IMR-90 (cell line): ENCODE data around the gene STX2. TPM values are rescaled to one million over a fixed set of nuclear protein-coding genes. Genes with fewer than 3 reads are reported as not detected.
"Not testable (repeated sequence)": the region's sequence is repeated elsewhere in the genome, so short reads cannot be mapped to it uniquely, and the experiment has no call there.

Experiments
- ATAC-seq: fragments of 200-7000 bp; cut with Tn5 transposase; 2 replicates; pipeline ENCODE4 v1.9.1; 2020; ENCODE audit warnings: low read depth, mild to moderate bottlenecking, moderate library complexity
- BruUV-seq: library from RNA; stranded (reverse); fragments of 400-500 nt; replicated peaks from 2 replicates; lab custom pipeline; 2021; lab: Mats Ljungman, UMichigan
- CTCF ChIA-PET: fragments of 300-600 bp; formaldehyde crosslinking; extraction: SDS; loops from one replicate; lab custom pipeline; 2021; ENCODE audit warnings: antibody characterized with exemption; lab: Yijun Ruan, JAX
- POLR2A ChIA-PET: fragments of 300-600 bp; sonication (Branson Sonifier 250); formaldehyde crosslinking; loops from one replicate; lab custom pipeline; 2022; ENCODE audit warnings: antibody characterized with exemption; ENCODE audit not compliant: unreplicated experiment; lab: Charles Lee
- DNase-seq: peaks from one replicate; pipeline ENCODE4 v3.0.0; 2013
- H2AFZ ChIP-seq: replicated peaks from 2 replicates; pipeline ENCODE3; 2013; ENCODE audit warnings: low read length, mild to moderate bottlenecking; ENCODE audit not compliant: poor library complexity
- H2AK5ac ChIP-seq: 2 replicates; pipeline ENCODE4 v1.6.1; 2013; ENCODE audit warnings: low read depth, low read length, inconsistent platforms
- H2AK9ac ChIP-seq: replicated peaks from 2 replicates; pipeline ENCODE3; 2013; ENCODE audit warnings: mild to moderate bottlenecking, low read depth, low read length, moderate library complexity; ENCODE audit not compliant: poor library complexity
- H2BK120ac ChIP-seq: 2 replicates; pipeline ENCODE4 v1.6.1; 2013; ENCODE audit warnings: low read depth, low read length, inconsistent platforms
- H2BK15ac ChIP-seq: 3 replicates; pipeline ENCODE4 v1.6.1; 2013; ENCODE audit warnings: low read depth, low read length, inconsistent platforms
- H2BK20ac ChIP-seq: 2 replicates; pipeline ENCODE4 v1.6.1; 2013; ENCODE audit warnings: low read depth, mild to moderate bottlenecking, inconsistent platforms, low read length, moderate library complexity
- H2BK5ac ChIP-seq: 2 replicates; pipeline ENCODE4 v1.6.1; 2013; ENCODE audit warnings: mild to moderate bottlenecking, low read depth, low read length, inconsistent platforms; ENCODE audit not compliant: poor library complexity, severe bottlenecking
- H3K14ac ChIP-seq: replicated peaks from 2 replicates; pipeline ENCODE4 v1.6.1; 2013; ENCODE audit warnings: low read depth, low read length, inconsistent platforms
- H3K18ac ChIP-seq: 2 replicates; pipeline ENCODE4 v1.6.1; 2013; ENCODE audit warnings: low read depth, low read length, control low read depth
- H3K23ac ChIP-seq: 2 replicates; pipeline ENCODE4 v1.6.1; 2013; ENCODE audit warnings: low read depth, low read length, inconsistent platforms
- H3K27ac ChIP-seq: 2 replicates; pipeline ENCODE4 v1.5.1; 2013; ENCODE audit warnings: mild to moderate bottlenecking, control low read depth, low read length; ENCODE audit not compliant: insufficient read depth
- H3K27me3 ChIP-seq: 2 replicates; pipeline ENCODE4 v1.6.1; 2013; ENCODE audit warnings: low read length; ENCODE audit not compliant: control insufficient read depth, insufficient read depth
- H3K36me3 ChIP-seq: 2 replicates; pipeline ENCODE4 v1.6.1; 2013; ENCODE audit warnings: low read length, mixed read lengths; ENCODE audit not compliant: control insufficient read depth, insufficient read depth
- H3K4ac ChIP-seq: 2 replicates; pipeline ENCODE4 v1.6.1; 2013; ENCODE audit warnings: low read depth, low read length, inconsistent platforms
- H3K4me1 ChIP-seq: 2 replicates; pipeline ENCODE4 v1.6.1; 2013; ENCODE audit warnings: low read length, mixed read lengths; ENCODE audit not compliant: control insufficient read depth, insufficient read depth
- H3K4me2 ChIP-seq: 2 replicates; pipeline ENCODE4 v1.6.1; 2013; ENCODE audit warnings: low read depth, mild to moderate bottlenecking, control low read depth, low read length, moderate library complexity
- H3K4me3 ChIP-seq: 2 replicates; pipeline ENCODE4 v1.5.1; 2013; ENCODE audit warnings: low read depth, mild to moderate bottlenecking, control low read depth, low read length, moderate library complexity; ENCODE audit not compliant: insufficient read depth
- H3K56ac ChIP-seq: 2 replicates; pipeline ENCODE4 v1.6.1; 2013; ENCODE audit warnings: low read length, inconsistent platforms; ENCODE audit not compliant: insufficient read depth; ENCODE audit errors: extremely low read depth
- H3K79me1 ChIP-seq, 2 experiments: 2 replicates each; pipeline ENCODE4 v1.6.1; 2013; ENCODE audit warnings: low read length in 2 of 2, inconsistent platforms in 1 of 2, low read depth in 1 of 2
- H3K9ac ChIP-seq: 2 replicates; pipeline ENCODE4 v1.6.1; 2013; ENCODE audit warnings: low read depth, low read length, control low read depth
- H3K9me1 ChIP-seq: 2 replicates; pipeline ENCODE4 v1.6.1; 2013; ENCODE audit warnings: low read length, inconsistent platforms; ENCODE audit not compliant: insufficient read depth
- H3K9me3 ChIP-seq: 2 replicates; pipeline ENCODE4 v1.6.1; 2013; ENCODE audit warnings: low read length; ENCODE audit not compliant: control insufficient read depth, insufficient read depth
- H4K20me1 ChIP-seq: 2 replicates; pipeline ENCODE4 v1.6.1; 2013; ENCODE audit warnings: low read length, inconsistent platforms; ENCODE audit not compliant: insufficient read depth
- H4K5ac ChIP-seq: 2 replicates; pipeline ENCODE4 v1.6.1; 2013; ENCODE audit warnings: mild to moderate bottlenecking, low read depth, low read length, control low read depth
- H4K8ac ChIP-seq, 2 experiments: 2 replicates each; pipeline ENCODE4 v1.6.1; 2013; ENCODE audit warnings: low read depth in 2 of 2, low read length in 2 of 2, control low read depth in 1 of 2, inconsistent platforms in 1 of 2
- H4K91ac ChIP-seq: 2 replicates; pipeline ENCODE4 v1.6.1; 2013; ENCODE audit warnings: low read depth, low read length, inconsistent platforms; ENCODE audit not compliant: insufficient read depth
- CHD1 ChIP-seq: IDR thresholded peaks from 2 replicates; pipeline ENCODE4 v1.6.1; 2012; ENCODE audit warnings: low read depth, low read length, improper control_type of control experiment
- MAFK ChIP-seq: IDR thresholded peaks from 2 replicates; pipeline ENCODE4 v1.6.1; 2012; ENCODE audit warnings: low read depth, low read length, improper control_type of control experiment
- SMC3 ChIP-seq: fragments of 150-350 bp; IDR thresholded peaks from 2 replicates; pipeline ENCODE4 v1.6.1; 2016; ENCODE audit warnings: low read depth, mild to moderate bottlenecking, antibody characterized with exemption, low read length, moderate library complexity
- WGBS, 2 experiments: methylation state at CpG; one replicate each; pipeline versions ENCODE4 v1.1.5 to v1.1.7; 2013; ENCODE audit warnings: missing lambda C conversion rate in 2 of 2; ENCODE audit not compliant: insufficient read length in 1 of 2; ENCODE audit errors: extremely low coverage in 2 of 2; 5-methylcytosine and 5-hydroxymethylcytosine counted together
- dilution Hi-C: fragments of 300-500 bp; cut with HindIII; formaldehyde crosslinking; loops from one replicate; pipeline ENCODE4 v1.14.3; 2018; ENCODE audit warnings: low sequenced_read_pairs; ENCODE audit not compliant: unreplicated experiment
- in situ Hi-C: fragments of 300-500 bp; cut with MboI; formaldehyde crosslinking; loops from 3 replicates; pipeline ENCODE4 v1.14.3; 2019; ENCODE audit warnings: low sequenced_read_pairs, inconsistent platforms, mixed read lengths
- intact Hi-C: fragments of 100-400 bp; cut with micrococcal nuclease; formaldehyde crosslinking; loops from 2 replicates; pipeline ENCODE4 v1.10.0; 2022
- polyA plus RNA-seq, 3 experiments: library from polyadenylated mRNA; depleted of rRNA; stranded (reverse); fragments of >200 nt; gene quantifications; 2 replicates each; pipeline ENCODE4 v1.2.3, GENCODE V29; 2012; ENCODE audit warnings: low replicate concordance in 1 of 3
- total RNA-seq: library from RNA; depleted of rRNA; stranded (reverse); fragments of >200 nt; gene quantifications from 2 replicates; pipeline ENCODE4 v1.2.3, GENCODE V29; 2012
- TF ChIP-seq, protein P1 (sequence below): fragments of 150-350 bp; IDR thresholded peaks from 2 replicates; pipeline ENCODE4 v1.6.1; 2017; ENCODE audit warnings: mild to moderate bottlenecking, antibody characterized with exemption, low read length, low read depth

STX2 gene
- total and polyA plus RNA-seq, 2 of the 4 experiments (the other 2 are of a cell fraction): 26.9 to 32.5 TPM

DNA sequence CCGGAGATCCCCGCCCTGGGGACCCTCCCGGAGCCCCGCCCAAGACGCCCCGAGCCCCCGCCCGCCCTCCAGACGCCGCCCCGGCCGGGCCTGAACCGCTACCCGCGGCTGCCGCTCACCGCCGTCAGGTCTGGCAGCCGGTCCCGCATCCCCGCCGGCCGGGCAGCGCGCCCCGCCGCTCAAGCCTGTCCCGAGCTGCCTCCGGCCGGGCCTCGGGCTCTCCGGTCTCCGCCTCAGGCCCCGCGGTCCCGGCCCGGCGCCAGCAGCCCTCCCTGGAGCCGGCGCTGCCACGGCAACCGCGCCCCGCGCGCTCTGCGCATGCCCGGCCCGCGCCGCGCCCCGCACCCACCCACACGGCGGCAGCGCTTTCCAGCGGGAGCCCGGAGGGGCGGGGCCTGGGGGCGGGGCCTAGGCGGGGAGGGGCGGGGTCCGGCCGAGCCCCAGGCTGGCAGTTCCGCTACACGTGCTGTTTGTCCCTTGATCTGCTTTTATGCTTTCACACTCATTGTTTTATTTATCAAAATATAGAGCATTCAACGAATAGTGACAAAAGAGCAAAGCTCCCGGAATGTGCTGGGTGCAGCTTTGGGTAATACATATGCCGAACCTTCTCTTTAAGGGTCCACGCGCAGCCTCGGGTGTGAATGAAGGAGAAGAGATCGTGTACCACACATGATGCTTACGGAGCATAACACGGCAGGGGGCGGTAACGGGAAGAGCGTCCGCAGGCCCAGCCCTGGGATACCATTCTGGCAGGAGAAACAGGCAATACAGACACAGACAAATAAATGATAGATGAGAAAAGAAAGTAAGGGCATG lies at the start of gene STX2 (continued):
- TF ChIP-seq SMC3 (peak; percentile 29; the same call in 1 of the 2 replicates), CHD1 (no peak), MAFK (0 out of 2 replicates have a peak, but pooled peaks have one; percentile 17)
- TF ChIP-seq, protein P1, sequence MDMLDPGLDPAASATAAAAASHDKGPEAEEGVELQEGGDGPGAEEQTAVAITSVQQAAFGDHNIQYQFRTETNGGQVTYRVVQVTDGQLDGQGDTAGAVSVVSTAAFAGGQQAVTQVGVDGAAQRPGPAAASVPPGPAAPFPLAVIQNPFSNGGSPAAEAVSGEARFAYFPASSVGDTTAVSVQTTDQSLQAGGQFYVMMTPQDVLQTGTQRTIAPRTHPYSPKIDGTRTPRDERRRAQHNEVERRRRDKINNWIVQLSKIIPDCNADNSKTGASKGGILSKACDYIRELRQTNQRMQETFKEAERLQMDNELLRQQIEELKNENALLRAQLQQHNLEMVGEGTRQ: no peak

GRCh38 chr12:130887190-130887589 lies 48.1 kb upstream of the STX2 start:
- H4K20me1 ChIP-seq, H3K9me1 ChIP-seq, H2BK15ac ChIP-seq, H3K27me3 ChIP-seq, CTCF ChIA-PET, H3K9ac ChIP-seq, H3K4me3 ChIP-seq, ATAC-seq, H3K14ac ChIP-seq, H3K4me1 ChIP-seq, H3K4ac ChIP-seq, H3K23ac ChIP-seq, H3K4me2 ChIP-seq, H3K56ac ChIP-seq, H3K36me3 ChIP-seq, BruUV-seq, H3K9me3 ChIP-seq, H2AK9ac ChIP-seq, intact Hi-C loops, H4K91ac ChIP-seq, H4K5ac ChIP-seq, H4K8ac ChIP-seq, H3K18ac ChIP-seq, H3K27ac ChIP-seq, H2AK5ac ChIP-seq, H2AFZ ChIP-seq, H3K79me1 ChIP-seq, POLR2A ChIA-PET, in situ Hi-C loops, dilution Hi-C loops, H2BK120ac ChIP-seq, DNase-seq, H2BK5ac ChIP-seq, H2BK20ac ChIP-seq: not testable (repeated sequence)
- no CpG with 5 or more reads among the region's 17 CpGs for WGBS, 2 experiments
